Upper lobe of left lung (tissue), 6 donors: ENCODE results near the gene COQ5. TPM values are rescaled to one million over a fixed set of nuclear protein-coding genes. Genes with fewer than 3 reads are reported as not detected.

Experiments
- ATAC-seq, 2 donors: fragments of 200-7000 bp; cut with Tn5 transposase; one replicate each; pipeline ENCODE4 v1.9.1; 2022; ENCODE audit warnings: mild to moderate bottlenecking in 2 of 2, moderate library complexity in 2 of 2; ENCODE audit not compliant: low FRiP score in 2 of 2
- DNase-seq, 2 donors: peaks; one replicate each; pipeline ENCODE4 v3.0.0-alpha.2; 2019 to 2020
- H3K27ac ChIP-seq, 4 donors: fragments of 200-600 bp; sonication (generic); one replicate each; pipeline ENCODE4 v1.5.1; 2016 to 2019
- H3K27me3 ChIP-seq, 4 donors: fragments of 200-600 bp; sonication (generic); one replicate each; pipeline ENCODE4 v1.5.1; 2017 to 2019
- H3K36me3 ChIP-seq, 4 donors: fragments of 200-600 bp; sonication (generic); one replicate each; pipeline ENCODE4 v1.5.1; 2016 to 2019
- H3K4me1 ChIP-seq, 4 donors: fragments of 200-600 bp; sonication (generic); one replicate each; pipeline ENCODE4 v1.5.1; 2018 to 2019
- H3K4me3 ChIP-seq, 4 donors: fragments of 200-600 bp; sonication (generic); one replicate each; pipeline ENCODE4 v1.5.1; 2017 to 2019; ENCODE audit warnings: mild to moderate bottlenecking in 2 of 4, moderate library complexity in 1 of 4
- H3K9me3 ChIP-seq, 4 donors: fragments of 200-600 bp; sonication (generic); one replicate each; pipeline ENCODE4 v1.5.1; 2018 to 2019
- EP300 ChIP-seq, 4 donors: sonication (generic); formaldehyde crosslinking; IDR thresholded peaks; one replicate each; pipeline ENCODE4 v1.5.1; 2017; ENCODE audit warnings: antibody characterized with exemption in 4 of 4, control low read depth in 2 of 4
- POLR2A ChIP-seq, 4 donors: fragments of 450-650 bp; IDR thresholded peaks; one replicate each; pipeline ENCODE4 v1.5.1; 2016 to 2017; ENCODE audit warnings: antibody characterized with exemption in 4 of 4, mild to moderate bottlenecking in 2 of 4
- POLR2AphosphoS5 ChIP-seq, 2 donors: sonication (generic); formaldehyde crosslinking; IDR thresholded peaks; one replicate each; pipeline ENCODE4 v1.5.1; 2017; ENCODE audit warnings: antibody characterized with exemption in 2 of 2
- WGBS, 2 donors: methylation state at CpG; one replicate each; pipeline ENCODE4 v1.1.5; 2017 to 2018; 5-methylcytosine and 5-hydroxymethylcytosine counted together
- total RNA-seq, 6 donors: library from RNA; depleted of rRNA in 4 of 6; stranded (reverse); fragments of >200 nt in 4 of 6; gene quantifications; one replicate each; pipeline versions ENCODE4 v1.1.0 to v1.2.1, GENCODE V29; 2016 to 2021
- TF ChIP-seq, protein P1 (sequence below), 6 experiments: fragments of 450-650 bp in 4 of 6; fragments of 200-600 bp in 2 of 6; sonication (generic) in 2 of 6; IDR thresholded peaks; one replicate each; pipeline ENCODE4 v1.5.1; 2016 to 2019; ENCODE audit warnings: antibody characterized with exemption in 6 of 6
- donor health status: DM: no; HTN: no; CAD: no; lungs with moderate emphysema.
- donor health status: DM: no; HTN: yes; CAD: no; lungs with severe emphysema.

The COQ5 gene
- total RNA-seq, 6 donors from 2014 or later: 7.5 to 26.0 (median 16.3) TPM

DNA sequence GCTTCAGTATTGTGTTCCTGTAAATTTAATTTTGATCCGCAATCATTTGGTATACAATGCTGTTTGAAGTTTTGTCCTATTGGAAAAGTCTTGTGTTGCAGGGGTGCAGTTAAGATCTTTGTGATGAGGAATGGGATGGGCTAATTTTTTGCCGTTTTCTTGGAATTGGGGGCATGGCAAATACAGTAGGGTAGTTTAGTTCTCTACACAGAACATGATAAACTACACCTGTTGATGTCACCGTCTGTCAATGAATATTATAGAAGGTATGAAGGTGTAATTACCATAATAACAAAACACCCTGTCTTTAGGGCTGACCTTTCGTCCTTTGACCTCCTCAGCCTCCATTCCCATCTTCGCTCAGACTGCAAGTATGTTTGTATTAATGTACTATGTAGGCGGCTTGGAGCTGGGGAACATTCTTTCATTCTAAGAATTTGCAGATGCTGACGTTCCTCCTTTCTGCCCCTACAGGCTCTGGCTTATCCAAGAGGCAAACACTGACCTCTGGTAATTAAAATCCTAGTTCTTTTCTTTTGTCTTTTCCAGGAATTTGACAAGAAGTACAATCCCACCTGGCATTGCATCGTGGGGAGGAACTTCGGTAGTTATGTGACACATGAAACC is 31.3 kb downstream of the COQ5 start:
- peak overlapping the region in 3 of 4 donors; percentile 88 to 99 (median 99) for H3K4me3 ChIP-seq
- H3K9me3 ChIP-seq: no peaks in the 10 kb centered on the region
- peak overlapping the region in 3 of 4 donors; percentile 87 to 96 (median 92) for H3K27ac ChIP-seq
- no peak for DNase-seq
- ATAC-seq: no peak
- H3K4me1 ChIP-seq: peaks cover 18 to 26% (median 22%) of the 10 kb centered on the region in 4 donors
- 32 to 35% methylated on average over 9 of the region's 9 CpGs for WGBS, 2 donors
- peaks cover 0 to 36% (median 11%) of the 10 kb centered on the region in 4 donors for H3K36me3 ChIP-seq
- no peaks in the 10 kb centered on the region for H3K27me3 ChIP-seq
- TF ChIP-seq, protein P1, sequence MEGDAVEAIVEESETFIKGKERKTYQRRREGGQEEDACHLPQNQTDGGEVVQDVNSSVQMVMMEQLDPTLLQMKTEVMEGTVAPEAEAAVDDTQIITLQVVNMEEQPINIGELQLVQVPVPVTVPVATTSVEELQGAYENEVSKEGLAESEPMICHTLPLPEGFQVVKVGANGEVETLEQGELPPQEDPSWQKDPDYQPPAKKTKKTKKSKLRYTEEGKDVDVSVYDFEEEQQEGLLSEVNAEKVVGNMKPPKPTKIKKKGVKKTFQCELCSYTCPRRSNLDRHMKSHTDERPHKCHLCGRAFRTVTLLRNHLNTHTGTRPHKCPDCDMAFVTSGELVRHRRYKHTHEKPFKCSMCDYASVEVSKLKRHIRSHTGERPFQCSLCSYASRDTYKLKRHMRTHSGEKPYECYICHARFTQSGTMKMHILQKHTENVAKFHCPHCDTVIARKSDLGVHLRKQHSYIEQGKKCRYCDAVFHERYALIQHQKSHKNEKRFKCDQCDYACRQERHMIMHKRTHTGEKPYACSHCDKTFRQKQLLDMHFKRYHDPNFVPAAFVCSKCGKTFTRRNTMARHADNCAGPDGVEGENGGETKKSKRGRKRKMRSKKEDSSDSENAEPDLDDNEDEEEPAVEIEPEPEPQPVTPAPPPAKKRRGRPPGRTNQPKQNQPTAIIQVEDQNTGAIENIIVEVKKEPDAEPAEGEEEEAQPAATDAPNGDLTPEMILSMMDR (IDR thresholded peaks at IDR 0.05): no peak

DNA sequence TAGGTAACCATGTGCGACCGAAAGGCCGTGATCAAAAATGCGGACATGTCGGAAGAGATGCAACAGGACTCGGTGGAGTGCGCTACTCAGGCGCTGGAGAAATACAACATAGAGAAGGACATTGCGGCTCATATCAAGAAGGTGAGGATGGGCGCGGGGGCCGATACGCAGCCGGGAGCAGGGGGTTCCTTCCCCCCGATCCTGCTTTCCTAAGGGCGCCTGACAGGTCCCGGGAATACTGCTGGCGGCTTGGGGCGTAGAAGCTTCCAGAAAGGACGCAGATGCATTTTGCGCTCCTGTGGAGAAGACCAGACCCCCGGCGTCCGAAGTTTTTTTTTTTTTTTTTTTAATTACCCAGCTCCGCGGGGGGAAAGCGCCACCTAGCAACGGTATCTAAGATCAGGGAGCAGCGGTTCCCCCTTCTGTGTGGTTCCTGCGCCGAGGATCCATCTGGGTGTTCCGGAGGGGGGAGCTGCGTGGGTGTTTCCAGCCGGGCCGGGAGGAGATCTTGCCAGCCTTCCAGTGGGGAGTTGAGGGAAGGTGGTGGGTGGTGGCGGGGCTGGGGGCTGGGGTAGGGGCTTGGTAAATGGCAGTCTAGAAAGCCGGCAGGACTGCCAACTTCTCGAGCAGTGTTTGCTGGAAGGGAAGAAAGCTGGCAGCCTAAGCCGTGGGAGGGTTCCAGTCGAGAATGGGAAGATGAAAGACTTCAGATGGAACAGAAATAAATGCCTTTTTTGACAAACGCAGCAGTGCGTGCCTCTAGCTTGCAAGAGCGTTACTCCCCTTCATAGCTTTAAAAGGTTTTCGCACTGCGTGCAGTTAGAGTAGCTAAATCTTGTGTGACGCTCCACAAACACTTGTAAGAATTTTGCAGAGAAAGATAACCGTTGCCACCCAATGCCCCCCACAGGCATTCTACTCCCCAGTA is 32.3 kb downstream of the COQ5 start:
- Histone ChIP-seq H3K36me3 (peaks cover 0 to 29% (median 10%) of the 10 kb centered on the region in 4 donors), H3K4me1 (peaks cover 18 to 26% (median 22%) of the 10 kb centered on the region in 4 donors), H3K27me3 (no peaks in the 10 kb centered on the region), H3K9me3 (no peaks in the 10 kb centered on the region), H3K27ac (peak overlapping the region; percentile 81 to 96 (median 90)), H3K4me3 (peak overlapping the region; percentile 88 to 99 (median 97))
- peak; percentile 75 to 84 for ATAC-seq
- 1% methylated on average over 31 to 47 of the region's 47 CpGs for WGBS, 2 donors
- peak; percentile 58 to 67 for DNase-seq
- no peak for TF ChIP-seq EP300 (IDR thresholded peaks at IDR 0.05)
- no peak for TF ChIP-seq POLR2AphosphoS5 (IDR thresholded peaks at IDR 0.05)
- TF ChIP-seq, protein P1 (IDR thresholded peaks at IDR 0.05): no peak
- TF ChIP-seq POLR2A (IDR thresholded peaks at IDR 0.05): no peak

DNA sequence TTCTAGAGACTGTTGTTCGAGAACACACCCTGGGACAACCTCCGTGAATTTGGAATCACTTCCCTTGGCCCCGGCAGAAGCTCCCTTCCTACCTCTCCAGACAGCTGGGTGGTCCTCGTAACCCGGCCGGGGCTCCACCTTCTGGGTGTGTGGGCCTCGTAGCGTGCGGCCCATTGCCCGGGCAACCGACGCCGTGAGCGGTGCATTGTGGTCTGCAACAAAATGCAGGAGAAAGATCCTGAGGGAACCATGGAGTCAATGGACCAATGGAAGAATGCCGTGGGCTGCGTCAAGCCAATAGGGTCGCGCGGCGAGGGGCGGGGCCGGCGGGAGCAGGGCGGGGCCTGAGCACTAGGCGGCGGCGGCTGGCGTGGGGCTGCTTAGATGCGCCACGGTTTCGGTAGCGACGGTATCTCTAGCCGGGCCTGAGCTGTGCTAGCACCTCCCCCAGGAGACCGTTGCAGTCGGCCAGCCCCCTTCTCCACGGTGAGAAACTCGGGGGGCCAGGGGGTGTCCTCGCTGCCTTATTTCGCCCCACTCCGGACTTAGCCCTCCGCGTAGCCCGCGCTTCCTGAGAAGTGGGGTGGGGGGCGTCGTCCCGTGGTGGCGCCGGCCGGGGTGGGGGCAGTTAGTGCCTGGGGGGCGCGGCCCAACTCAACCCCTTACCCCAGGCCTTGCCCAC is 33.1 kb downstream of the COQ5 start, which contains the start of gene DYNLL1:
Gene DYNLL1, plus strand, starts transcription at position 383 of the 682 bp plus-strand sequence. CDS start 309 bp downstream, outside the sequence.
- H3K27me3 ChIP-seq: no peaks in the 10 kb centered on the region
- H3K9me3 ChIP-seq: no peaks in the 10 kb centered on the region
- 0 to 1% methylated on average over 12 to 47 of the region's 53 CpGs for WGBS, 2 donors
- TF ChIP-seq POLR2A (IDR thresholded peaks at IDR 0.05) (peak; percentile 63 to 89 (median 70)), EP300 (IDR thresholded peaks at IDR 0.05) (peak in 2 of 4 donors; percentile 81 to 94), POLR2AphosphoS5 (IDR thresholded peaks at IDR 0.05) (peak; percentile 82 to 94)
- TF ChIP-seq, protein P1 (IDR thresholded peaks at IDR 0.05): peak in 3 of 6 experiments; percentile 30 to 55 (median 39)
- ATAC-seq: peak; percentile 100
- peak within 1 kb of the TSS; percentile 88 to 99 (median 97) for H3K4me3 ChIP-seq
- H3K27ac ChIP-seq: peak within 1 kb of the TSS; percentile 81 to 96 (median 90)
- peaks cover 18 to 26% (median 22%) of the 10 kb centered on the region in 4 donors for H3K4me1 ChIP-seq
- peak; percentile 95 to 100 for DNase-seq
- H3K36me3 ChIP-seq: peaks cover 0 to 27% (median 8%) of the 10 kb centered on the region in 4 donors

DNA sequence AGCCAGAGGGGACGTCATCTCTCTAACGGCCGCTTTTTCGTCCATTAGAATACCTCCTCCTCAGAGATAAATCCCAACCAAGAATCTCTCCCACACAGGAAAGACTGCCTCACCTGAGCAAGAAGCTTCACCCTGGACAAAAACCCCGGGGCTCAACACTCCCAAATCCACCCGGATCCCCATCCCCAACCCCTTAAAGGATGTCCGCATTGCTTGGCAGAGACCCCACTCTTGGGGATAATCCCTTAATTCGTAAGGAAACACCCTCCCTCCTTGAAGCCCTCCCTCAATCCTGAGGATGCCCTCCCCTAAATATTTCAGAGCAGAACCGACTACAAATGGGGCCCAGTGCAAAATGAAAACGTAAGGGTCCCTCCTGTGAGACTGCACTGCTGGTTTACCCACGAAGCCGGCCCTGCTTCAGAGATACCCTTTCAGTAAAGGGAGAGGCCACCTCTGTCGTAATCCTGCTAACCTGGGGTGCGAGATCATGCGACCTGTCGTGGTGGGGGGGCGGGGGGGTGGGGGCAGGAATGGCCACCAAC is 33.7 kb downstream of the COQ5 start:
- no peaks in the 10 kb centered on the region for H3K27me3 ChIP-seq
- peaks cover 18 to 26% (median 22%) of the 10 kb centered on the region in 4 donors for H3K4me1 ChIP-seq
- H3K27ac ChIP-seq: peak overlapping the region in 3 of 4 donors; percentile 87 to 96 (median 92)
- DNase-seq (no peak), ATAC-seq (no peak)
- H3K9me3 ChIP-seq: no peaks in the 10 kb centered on the region
- 29 to 43% methylated on average over 12 to 16 of the region's 17 CpGs for WGBS, 2 donors
- TF ChIP-seq EP300 (IDR thresholded peaks at IDR 0.05) (no peak), POLR2A (IDR thresholded peaks at IDR 0.05) (no peak), POLR2AphosphoS5 (IDR thresholded peaks at IDR 0.05) (no peak)
- TF ChIP-seq, protein P1 (IDR thresholded peaks at IDR 0.05): no peak
- peak overlapping the region; percentile 60 to 99 (median 94) for H3K4me3 ChIP-seq
- H3K36me3 ChIP-seq: peaks cover 0 to 27% (median 8%) of the 10 kb centered on the region in 4 donors
